ENCODE measurements around the gene LRRC36.

Gene LRRC36

DNA sequence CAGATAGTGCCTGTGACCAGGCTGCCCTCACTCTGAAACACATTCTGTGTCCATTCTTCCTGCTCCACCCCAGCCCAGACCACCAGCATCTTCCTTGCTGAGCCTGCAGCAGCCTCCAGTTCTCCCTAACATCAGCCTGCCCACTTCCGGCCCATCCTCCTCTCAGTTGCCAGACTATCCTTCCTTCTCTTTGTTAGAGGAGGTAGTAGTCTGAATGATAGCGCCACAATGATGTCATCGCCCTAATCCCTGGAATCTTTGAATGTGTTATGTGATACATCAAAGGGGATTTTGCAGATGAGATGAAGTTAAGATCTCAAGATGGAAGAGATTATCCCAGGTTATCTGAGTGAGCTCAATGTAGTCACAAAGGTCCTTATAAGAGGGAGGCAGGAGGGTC, 92.9 kb downstream of the LRRC36 start:
- peaks cover 3% of the 10 kb centered on the region for H3K4me1 Mint-ChIP-seq
- H3K27ac Mint-ChIP-seq, result no peak overlapping the region
- no peaks in the 10 kb centered on the region for H3K36me3 Mint-ChIP-seq
- peaks cover 18% of the 10 kb centered on the region for H3K27me3 Mint-ChIP-seq
- H3K4me3 Mint-ChIP-seq, result no peak overlapping the region
- DNase-seq (ENCODE audit: low spot score in 2 of 2) (no peak), ATAC-seq (ENCODE audit: low read depth) (no peak)
- H3K9me3 Mint-ChIP-seq, result no peaks in the 10 kb centered on the region

GRCh38 chr16:67419931-67420330, 93.3 kb downstream of the LRRC36 start:
- no peak overlapping the region for H3K27ac Mint-ChIP-seq
- DNase-seq (ENCODE audit: low spot score in 2 of 2), result no peak
- H3K9me3 Mint-ChIP-seq, result no peaks in the 10 kb centered on the region
- ATAC-seq (ENCODE audit: low read depth), result no peak
- H3K27me3 Mint-ChIP-seq, result peaks cover 18% of the 10 kb centered on the region
- peaks cover 3% of the 10 kb centered on the region for H3K4me1 Mint-ChIP-seq
- H3K36me3 Mint-ChIP-seq, result no peaks in the 10 kb centered on the region
- no peak overlapping the region for H3K4me3 Mint-ChIP-seq

DNA sequence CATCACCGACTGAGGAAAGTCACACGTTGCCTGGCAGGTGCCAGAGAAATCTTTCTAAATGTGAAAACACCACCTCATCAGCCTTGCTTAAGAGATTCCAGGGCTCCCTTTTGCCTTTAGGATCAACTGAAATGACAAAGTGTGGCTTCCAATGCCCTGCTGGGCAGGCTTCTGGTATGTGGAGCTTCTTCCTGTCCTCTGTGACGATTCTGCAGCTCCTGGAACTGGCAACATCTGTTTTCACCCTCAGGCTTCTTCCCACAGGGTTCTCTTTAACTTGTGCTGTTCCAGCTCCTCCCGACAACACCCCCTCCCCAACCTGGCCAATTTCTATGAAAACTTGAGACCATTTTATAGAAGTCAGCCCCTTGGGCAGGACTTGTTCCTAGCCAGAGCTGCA, 94.4 kb downstream of the LRRC36 start:
- no peak for DNase-seq (ENCODE audit: low spot score in 2 of 2)
- Mint-ChIP-seq H3K4me1 (peaks cover 3% of the 10 kb centered on the region), H3K36me3 (no peaks in the 10 kb centered on the region), H3K27ac (no peak overlapping the region), H3K4me3 (no peak overlapping the region), H3K9me3 (no peaks in the 10 kb centered on the region), H3K27me3 (peaks cover 18% of the 10 kb centered on the region)
- ATAC-seq (ENCODE audit: low read depth), result no peak

DNA sequence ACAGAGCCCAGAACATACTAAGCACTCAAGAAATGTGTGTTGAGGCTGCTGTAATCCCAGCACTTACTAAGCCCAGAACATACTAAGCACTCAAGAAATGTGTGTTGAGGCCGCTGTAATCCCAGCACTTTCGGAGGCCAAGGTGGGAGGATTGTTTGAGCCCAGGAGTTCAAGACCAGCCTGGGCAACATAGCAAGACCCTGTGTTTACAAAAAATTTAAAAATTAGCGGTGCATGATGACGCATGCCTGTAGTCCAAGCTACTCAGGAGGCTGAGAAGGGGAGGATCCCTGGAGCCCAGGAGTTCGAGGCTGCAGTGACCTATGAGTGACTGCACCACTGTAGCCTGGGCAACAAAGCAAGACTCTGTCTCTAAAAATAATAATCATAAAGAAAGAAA, 96.4 kb downstream of the LRRC36 start:
- Mint-ChIP-seq H3K27ac (no peak overlapping the region), H3K4me3 (no peak overlapping the region), H3K9me3 (no peaks in the 10 kb centered on the region), H3K4me1 (no peaks in the 10 kb centered on the region), H3K27me3 (peaks cover 24% of the 10 kb centered on the region), H3K36me3 (no peaks in the 10 kb centered on the region)
- DNase-seq (ENCODE audit: low spot score in 2 of 2), result no peak
- no peak for ATAC-seq (ENCODE audit: low read depth)

GRCh38 chr16:67423611-67424260, 97.1 kb downstream of the LRRC36 start:
- H3K27me3 Mint-ChIP-seq, result peaks cover 24% of the 10 kb centered on the region
- no peaks in the 10 kb centered on the region for H3K9me3 Mint-ChIP-seq
- H3K4me3 Mint-ChIP-seq, result no peak overlapping the region
- no peak for DNase-seq (ENCODE audit: low spot score in 2 of 2)
- H3K27ac Mint-ChIP-seq, result no peak overlapping the region
- no peak for ATAC-seq (ENCODE audit: low read depth)
- H3K4me1 Mint-ChIP-seq, result peaks cover 2% of the 10 kb centered on the region
- H3K36me3 Mint-ChIP-seq, result no peaks in the 10 kb centered on the region

DNA sequence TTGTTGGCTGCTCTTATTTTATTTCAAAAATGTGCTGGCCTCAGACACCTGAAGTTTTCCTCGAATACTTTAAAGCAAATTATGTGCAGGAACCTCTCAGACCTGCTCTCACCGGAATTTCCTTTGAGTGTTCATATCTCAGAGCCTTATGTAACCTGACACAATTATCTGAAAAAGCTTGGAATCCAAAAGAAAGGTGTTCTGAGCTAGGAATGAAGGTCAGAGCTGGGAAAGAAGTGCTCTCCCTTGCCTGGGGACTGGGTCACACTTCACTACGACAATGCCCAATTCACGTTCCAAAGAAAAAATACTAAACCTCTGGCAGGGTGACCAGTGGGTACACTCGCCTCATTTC, 97.6 kb downstream of the LRRC36 start:
- peaks cover 26% of the 10 kb centered on the region for H3K27me3 Mint-ChIP-seq
- DNase-seq (ENCODE audit: low spot score in 2 of 2), result no peak
- H3K36me3 Mint-ChIP-seq, result no peaks in the 10 kb centered on the region
- ATAC-seq (ENCODE audit: low read depth), result no peak
- H3K9me3 Mint-ChIP-seq, result no peaks in the 10 kb centered on the region
- peaks cover 2% of the 10 kb centered on the region for H3K4me1 Mint-ChIP-seq
- H3K4me3 Mint-ChIP-seq, result no peak overlapping the region
- H3K27ac Mint-ChIP-seq, result no peak overlapping the region

GRCh38 chr16:67425061-67425460, 98.4 kb downstream of the LRRC36 start:
- H3K36me3 Mint-ChIP-seq, result no peaks in the 10 kb centered on the region
- peaks cover 2% of the 10 kb centered on the region for H3K4me1 Mint-ChIP-seq
- H3K27me3 Mint-ChIP-seq, result peaks cover 25% of the 10 kb centered on the region
- H3K9me3 Mint-ChIP-seq, result no peaks in the 10 kb centered on the region
- ATAC-seq (ENCODE audit: low read depth), result peak; percentile 54
- H3K4me3 Mint-ChIP-seq, result no peak overlapping the region
- no peak overlapping the region for H3K27ac Mint-ChIP-seq
- DNase-seq (ENCODE audit: low spot score in 2 of 2), result no peak

DNA sequence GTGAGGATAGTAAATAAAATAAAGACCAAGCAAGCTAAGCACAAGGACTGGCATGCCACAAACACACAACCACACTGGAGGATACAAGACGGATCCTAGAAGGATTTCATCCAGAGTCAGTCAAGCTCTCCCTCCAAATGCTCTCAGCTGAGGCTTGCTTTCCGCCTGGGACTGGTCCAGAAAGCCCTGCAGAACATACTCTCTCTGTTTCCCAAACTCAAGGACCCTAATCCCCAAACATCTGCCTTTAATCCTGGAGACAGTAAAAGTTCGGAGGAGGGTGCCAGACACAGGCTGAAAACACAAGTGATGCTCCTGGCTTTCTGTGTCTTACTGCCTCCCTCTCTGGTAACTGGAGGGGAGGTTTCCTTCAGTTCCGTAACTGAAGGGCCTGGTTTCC, 99.0 kb downstream of the LRRC36 start:
- Mint-ChIP-seq H3K4me3 (no peak overlapping the region), H3K9me3 (no peaks in the 10 kb centered on the region), H3K27ac (no peak overlapping the region), H3K4me1 (peaks cover 2% of the 10 kb centered on the region), H3K27me3 (peaks cover 28% of the 10 kb centered on the region), H3K36me3 (no peaks in the 10 kb centered on the region)
- DNase-seq (ENCODE audit: low spot score in 2 of 2), result no peak
- ATAC-seq (ENCODE audit: low read depth), result no peak

DNA sequence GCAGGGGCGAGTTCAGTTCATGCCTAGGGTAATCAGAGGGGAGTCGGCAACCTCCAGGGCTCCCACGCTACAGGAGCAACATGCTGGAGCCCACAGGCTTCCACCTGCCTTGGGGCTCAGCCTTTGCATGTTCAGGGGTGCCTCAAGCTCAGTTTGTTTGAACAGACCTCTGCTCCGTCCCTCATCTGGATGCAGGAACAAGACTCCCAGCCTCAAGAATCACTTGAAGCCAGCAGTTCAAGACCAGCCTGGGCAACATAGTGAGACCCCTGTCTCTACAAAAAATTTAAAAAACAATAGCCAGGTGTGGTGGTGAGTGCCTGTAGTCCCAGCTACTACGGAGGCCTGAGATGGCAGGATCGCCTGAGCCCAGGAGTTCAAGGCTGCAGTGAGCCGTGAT, 99.4 kb downstream of the LRRC36 start:
- Mint-ChIP-seq H3K4me3 (no peak overlapping the region), H3K27ac (no peak overlapping the region), H3K9me3 (no peaks in the 10 kb centered on the region), H3K4me1 (peaks cover 2% of the 10 kb centered on the region), H3K36me3 (no peaks in the 10 kb centered on the region), H3K27me3 (peaks cover 28% of the 10 kb centered on the region)
- DNase-seq (ENCODE audit: low spot score in 2 of 2) (no peak), ATAC-seq (ENCODE audit: low read depth) (no peak)

GRCh38 chr16:67426950-67427349, 100.3 kb downstream of the LRRC36 start:
- Mint-ChIP-seq H3K36me3 (no peaks in the 10 kb centered on the region), H3K27ac (no peak overlapping the region), H3K4me3 (no peak overlapping the region), H3K27me3 (peaks cover 28% of the 10 kb centered on the region), H3K9me3 (no peaks in the 10 kb centered on the region), H3K4me1 (peaks cover 6% of the 10 kb centered on the region)
- ATAC-seq (ENCODE audit: low read depth) (no peak), DNase-seq (ENCODE audit: low spot score in 2 of 2) (no peak)

DNA sequence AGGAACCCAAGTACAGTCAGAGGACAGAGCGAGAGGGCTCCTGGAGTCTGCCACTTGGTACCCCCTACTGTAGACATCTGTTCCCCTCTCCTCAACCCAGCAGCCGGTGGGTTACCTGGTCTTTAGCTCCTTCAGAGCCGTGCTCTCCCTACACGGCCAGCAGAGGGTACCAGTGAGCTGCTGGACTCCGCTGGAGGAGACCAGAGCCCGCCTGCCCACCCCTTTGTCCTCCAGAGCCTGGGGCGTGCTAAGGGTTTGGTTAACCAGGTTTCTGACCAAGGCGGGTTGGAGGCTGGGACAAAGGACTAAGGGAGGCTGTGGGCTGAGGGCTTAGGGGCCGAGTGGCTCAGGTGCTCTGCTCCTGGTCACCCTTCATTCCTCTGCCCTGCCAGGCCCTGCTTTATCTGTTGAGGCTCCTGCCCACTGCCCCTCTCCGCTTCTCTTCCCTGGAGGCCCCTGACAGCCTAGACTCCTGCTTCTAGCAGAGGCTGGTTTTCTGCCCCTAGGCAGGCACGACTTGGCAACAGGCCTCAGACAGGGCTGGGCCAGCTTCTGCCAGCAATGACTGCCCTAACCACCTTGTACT, 101.6 kb downstream of the LRRC36 start:
- DNase-seq (ENCODE audit: low spot score in 2 of 2), result peak; percentile 48 to 57
- no peaks in the 10 kb centered on the region for H3K9me3 Mint-ChIP-seq
- H3K27me3 Mint-ChIP-seq, result peaks cover 28% of the 10 kb centered on the region
- peak; percentile 61 for ATAC-seq (ENCODE audit: low read depth)
- H3K4me3 Mint-ChIP-seq, result no peak overlapping the region
- H3K27ac Mint-ChIP-seq, result no peak overlapping the region
- no peaks in the 10 kb centered on the region for H3K36me3 Mint-ChIP-seq
- H3K4me1 Mint-ChIP-seq, result peaks cover 12% of the 10 kb centered on the region

- no peaks in the 10 kb centered on the region for H3K36me3 Mint-ChIP-seq
- H3K27me3 Mint-ChIP-seq, result peaks cover 26% of the 10 kb centered on the region
- no peak for ATAC-seq (ENCODE audit: low read depth)
- no peaks in the 10 kb centered on the region for H3K9me3 Mint-ChIP-seq
- no peak for DNase-seq (ENCODE audit: low spot score in 2 of 2)
- H3K4me3 Mint-ChIP-seq, result peak overlapping the region; percentile 59
- peaks cover 17% of the 10 kb centered on the region for H3K4me1 Mint-ChIP-seq
- H3K27ac Mint-ChIP-seq, result no peak overlapping the region
These were observed 102.6 kb downstream of the LRRC36 start for GRCh38 chr16:67429053-67429798.

GRCh38 chr16:67429799-67430503, 103.3 kb downstream of the LRRC36 start:
- H3K27ac Mint-ChIP-seq, result no peak overlapping the region
- H3K27me3 Mint-ChIP-seq, result peaks cover 26% of the 10 kb centered on the region
- H3K4me3 Mint-ChIP-seq, result peak overlapping the region; percentile 87
- H3K9me3 Mint-ChIP-seq, result no peaks in the 10 kb centered on the region
- H3K4me1 Mint-ChIP-seq, result peaks cover 19% of the 10 kb centered on the region
- H3K36me3 Mint-ChIP-seq, result no peaks in the 10 kb centered on the region
- ATAC-seq (ENCODE audit: low read depth) (no peak), DNase-seq (ENCODE audit: low spot score in 2 of 2) (no peak)

DNA sequence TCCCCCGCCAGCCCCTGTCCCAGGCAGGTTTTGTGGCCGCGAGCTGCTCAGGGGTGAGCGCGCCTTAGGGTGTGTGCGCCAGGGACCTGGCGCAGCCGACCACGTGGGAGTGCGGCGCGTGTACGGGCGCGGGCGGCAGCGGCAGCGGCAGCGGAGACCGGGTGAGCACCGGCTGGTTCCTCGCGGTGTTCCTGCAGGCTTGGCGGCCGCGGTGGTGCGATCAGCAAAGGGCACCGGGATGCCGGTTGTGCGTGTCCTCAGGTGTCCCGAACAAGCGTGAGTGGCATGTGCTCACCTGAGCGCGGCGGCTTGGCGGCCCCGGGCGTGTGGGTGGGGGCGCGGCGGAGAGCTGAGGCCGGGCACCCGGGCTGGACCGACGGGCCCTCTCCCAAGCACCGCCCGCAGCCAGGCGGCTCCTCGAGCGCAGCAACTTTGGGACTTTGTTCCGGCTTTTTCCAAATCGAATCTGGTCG, 103.9 kb downstream of the LRRC36 start:
- Mint-ChIP-seq H3K36me3 (no peaks in the 10 kb centered on the region), H3K4me1 (peaks cover 23% of the 10 kb centered on the region), H3K4me3 (peak overlapping the region; percentile 87), H3K27me3 (peaks cover 26% of the 10 kb centered on the region), H3K27ac (no peak overlapping the region), H3K9me3 (no peaks in the 10 kb centered on the region)
- peak; percentile 52 for ATAC-seq (ENCODE audit: low read depth)
- peak in 1 of 2 donors; percentile 47 for DNase-seq (ENCODE audit: low spot score in 2 of 2)
